Measurements from ENCODE around the gene DNAJA3.
A peak's percentile ranks its signal among the peaks of the same experiment; 100 is the strongest.

DNAJA3 gene

GRCh38 chr16:4481963-4482362 lies 56.3 kb downstream of the DNAJA3 start:
- DNase-seq, result no peak

- DNase-seq, result no peak
These were observed 60.6 kb downstream of the DNAJA3 start for GRCh38 chr16:4486126-4486893.

GRCh38 chr16:4487955-4488498 lies 62.4 kb downstream of the DNAJA3 start:
- DNase-seq, result peak; percentile 40

GRCh38 chr16:4488499-4488967 lies 62.9 kb downstream of the DNAJA3 start:
- no peak for DNase-seq

GRCh38 chr16:4489030-4489429 lies 63.4 kb downstream of the DNAJA3 start:
- DNase-seq, result peak; percentile 94

GRCh38 chr16:4491898-4492297 lies 66.2 kb downstream of the DNAJA3 start:
- no peak for DNase-seq

- DNase-seq, result peak; percentile 92
These were observed 69.2 kb downstream of the DNAJA3 start for GRCh38 chr16:4494746-4495490.

GRCh38 chr16:4495766-4496165 lies 70.1 kb downstream of the DNAJA3 start:
- DNase-seq, result peak; percentile 32

GRCh38 chr16:4496305-4496704 lies 70.6 kb downstream of the DNAJA3 start:
- DNase-seq, result peak; percentile 40

GRCh38 chr16:4498546-4499195 lies 73.0 kb downstream of the DNAJA3 start:
- DNase-seq, result no peak

GRCh38 chr16:4499196-4499555 lies 73.5 kb downstream of the DNAJA3 start:
- DNase-seq, result no peak

- DNase-seq, result peak; percentile 80
These were observed 74.6 kb downstream of the DNAJA3 start for GRCh38 chr16:4500272-4500671.

- DNase-seq, result no peak
These were observed 75.4 kb downstream of the DNAJA3 start for GRCh38 chr16:4501071-4501478.

- no peak for DNase-seq
These were observed 79.9 kb downstream of the DNAJA3 start for GRCh38 chr16:4505356-4506147.
